Stimulated activated CD8-positive, alpha-beta memory T cell treated with anti-CD3 and anti-CD28 coated beads, Interleukin-2, amount 100 ng/mL, for 48 hours (primary cell): ENCODE results near the gene DLX6.

Experiments
- DNase-seq, 2 donors: peaks; one replicate each; pipeline ENCODE4 v3.0.0-alpha.2; 2020; ENCODE audit warnings: low read depth in 2 of 2

DLX6 gene

GRCh38 chr7:96995406-96996110, 9.8 kb upstream of the DLX6 start:
- DNase-seq: no peak

- DNase-seq: no peak
These were observed 9.0 kb upstream of the DLX6 start for GRCh38 chr7:96996111-96996957.

GRCh38 chr7:96996958-96997511, 8.3 kb upstream of the DLX6 start:
- DNase-seq: no peak

GRCh38 chr7:96997512-96998032, 7.8 kb upstream of the DLX6 start:
- DNase-seq: no peak

GRCh38 chr7:96998333-96998732, 7.0 kb upstream of the DLX6 start:
- no peak for DNase-seq

GRCh38 chr7:96998744-96999143, 6.6 kb upstream of the DLX6 start:
- DNase-seq: no peak

GRCh38 chr7:97001221-97001620, 4.1 kb upstream of the DLX6 start:
- DNase-seq: no peak

- DNase-seq: no peak
These were observed 3.4 kb upstream of the DLX6 start for GRCh38 chr7:97001656-97002554.

GRCh38 chr7:97002555-97003261, 2.6 kb upstream of the DLX6 start:
- no peak for DNase-seq

- DNase-seq: no peak
These were observed 1.8 kb upstream of the DLX6 start for GRCh38 chr7:97003262-97004246.

GRCh38 chr7:97004247-97005182, 838 bp upstream of the DLX6 start:
- DNase-seq: no peak

GRCh38 chr7:97006055-97006815, 882 bp downstream of the DLX6 start:
- DNase-seq: peak in 1 of 2 donors; percentile 27

GRCh38 chr7:97006816-97007582, 1.6 kb downstream of the DLX6 start:
- no peak for DNase-seq

- no peak for DNase-seq
These were observed 2.2 kb downstream of the DLX6 start for GRCh38 chr7:97007583-97007861.

GRCh38 chr7:97008275-97008917, 3.0 kb downstream of the DLX6 start:
- no peak for DNase-seq
